PC-9 (cell line): ENCODE results near the gene INPP5J.

Source experiments
- CTCF ChIP-seq: fragments of 200-600 bp; sonication (generic); conservative IDR thresholded peaks from 2 replicates; pipeline ENCODE4 v1.6.1; 2017; ENCODE audit warnings: mixed run types, antibody characterized with exemption, mild to moderate bottlenecking, moderate library complexity
- EZH2 ChIP-seq: fragments of 200-600 bp; sonication (generic); IDR thresholded peaks from 2 replicates; pipeline ENCODE4 v1.8.0; 2017; ENCODE audit warnings: antibody characterized with exemption, low read depth

- TF ChIP-seq CTCF, result no peak
- TF ChIP-seq EZH2, result no peak
These were observed 1.4 kb upstream of the INPP5J start for GRCh38 chr22:31121403-31121802.
